Superior temporal gyrus (tissue), 1 donor: ENCODE results near the gene NCR3LG1.

Experiments
- DNase-seq: peaks from one replicate; pipeline ENCODE4 v3.0.0-alpha.2; 2016; ENCODE audit errors: extremely low spot score

Gene NCR3LG1

DNA sequence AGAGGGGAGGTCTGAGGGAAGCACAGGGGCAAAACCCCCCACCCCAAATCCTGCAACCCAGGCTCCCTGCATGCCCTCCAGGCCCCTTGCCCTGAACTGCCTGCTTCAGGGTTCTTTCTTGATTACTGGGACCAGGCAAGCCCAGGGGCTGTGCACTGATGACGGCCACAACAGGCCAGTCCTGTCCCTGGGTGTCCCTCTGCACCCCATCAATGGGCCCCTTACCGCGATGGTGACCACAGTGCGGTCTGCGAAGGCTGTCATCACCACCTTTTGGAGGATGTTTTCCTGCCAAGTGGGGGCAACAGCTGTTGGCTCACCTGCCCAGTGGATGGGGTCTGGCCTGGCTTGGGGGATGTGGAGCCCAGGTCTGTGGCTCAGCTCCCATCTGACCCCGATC lies 41.9 kb downstream of the NCR3LG1 start:
- no peak for DNase-seq

DNA sequence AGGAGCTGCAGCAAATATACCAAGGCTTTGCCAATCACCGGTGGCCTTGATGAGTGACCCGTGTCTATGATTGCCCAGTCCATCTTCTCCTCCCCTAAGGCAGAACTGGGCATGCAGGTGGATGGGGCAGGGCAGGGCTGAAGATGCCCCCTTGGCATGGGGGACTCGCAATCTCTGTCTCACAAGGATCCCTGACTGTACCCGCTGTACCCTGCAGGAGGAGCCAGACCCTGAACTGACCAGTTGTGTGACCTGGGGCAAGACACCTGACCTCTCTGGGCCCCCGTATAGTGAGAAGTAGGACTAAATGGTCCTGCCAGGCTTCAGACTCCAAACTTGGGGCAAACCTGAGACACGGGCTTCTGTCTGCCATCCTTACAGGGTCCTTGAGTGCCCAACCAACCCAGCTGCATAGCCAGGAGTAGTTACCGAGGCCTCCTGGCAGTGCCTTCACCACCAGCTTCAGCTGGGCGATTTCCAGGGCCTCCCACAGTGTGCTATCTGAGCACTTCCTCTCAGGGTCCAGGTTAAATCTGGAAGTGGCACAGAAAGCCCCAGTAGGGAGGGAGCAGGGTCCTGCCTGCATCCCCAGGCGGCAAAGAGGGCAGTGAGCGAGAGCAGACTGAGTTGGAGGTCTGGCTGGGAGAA lies 43.3 kb downstream of the NCR3LG1 start:
- no peak for DNase-seq

DNA sequence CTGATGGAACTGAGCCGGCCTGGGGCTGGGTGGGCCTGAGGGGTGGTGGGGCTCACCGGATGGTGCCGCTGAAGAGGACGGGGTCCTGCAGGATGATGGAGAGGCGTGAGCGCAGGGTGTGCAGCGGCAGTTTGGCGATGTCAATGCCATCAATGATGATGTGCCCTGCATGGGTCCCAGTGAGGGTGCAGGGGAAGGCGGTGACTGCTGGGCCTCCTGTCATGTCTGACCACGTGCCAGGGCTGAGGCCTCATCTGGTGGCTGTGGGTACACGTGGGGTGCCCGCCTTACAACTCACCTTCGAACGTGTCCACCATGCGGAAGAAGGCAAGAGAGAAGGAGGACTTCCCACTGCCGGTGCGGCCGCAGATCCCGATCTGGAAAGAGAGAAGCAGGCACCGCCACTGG lies 44.0 kb downstream of the NCR3LG1 start:
- DNase-seq, result no peak

DNA sequence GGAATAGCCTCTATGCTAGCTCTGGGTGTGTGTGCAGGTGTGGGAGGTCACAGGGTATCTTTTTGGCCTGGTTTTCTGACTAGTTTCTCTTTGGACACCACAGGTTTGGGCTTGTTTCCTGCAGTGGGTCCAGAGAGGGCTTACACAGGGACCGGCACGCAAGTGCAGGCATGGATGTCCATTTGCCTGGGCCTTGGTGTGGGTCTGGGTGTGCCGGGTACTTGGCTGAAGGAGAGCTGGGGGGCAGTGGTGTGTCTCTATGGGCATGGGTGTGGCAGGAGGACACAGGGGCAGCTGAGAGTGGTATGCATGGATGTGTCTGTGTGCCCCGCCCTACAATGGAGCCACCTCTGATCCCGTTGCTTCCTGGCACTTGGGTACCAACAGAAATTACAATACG lies 44.4 kb downstream of the NCR3LG1 start:
- DNase-seq, result no peak

DNA sequence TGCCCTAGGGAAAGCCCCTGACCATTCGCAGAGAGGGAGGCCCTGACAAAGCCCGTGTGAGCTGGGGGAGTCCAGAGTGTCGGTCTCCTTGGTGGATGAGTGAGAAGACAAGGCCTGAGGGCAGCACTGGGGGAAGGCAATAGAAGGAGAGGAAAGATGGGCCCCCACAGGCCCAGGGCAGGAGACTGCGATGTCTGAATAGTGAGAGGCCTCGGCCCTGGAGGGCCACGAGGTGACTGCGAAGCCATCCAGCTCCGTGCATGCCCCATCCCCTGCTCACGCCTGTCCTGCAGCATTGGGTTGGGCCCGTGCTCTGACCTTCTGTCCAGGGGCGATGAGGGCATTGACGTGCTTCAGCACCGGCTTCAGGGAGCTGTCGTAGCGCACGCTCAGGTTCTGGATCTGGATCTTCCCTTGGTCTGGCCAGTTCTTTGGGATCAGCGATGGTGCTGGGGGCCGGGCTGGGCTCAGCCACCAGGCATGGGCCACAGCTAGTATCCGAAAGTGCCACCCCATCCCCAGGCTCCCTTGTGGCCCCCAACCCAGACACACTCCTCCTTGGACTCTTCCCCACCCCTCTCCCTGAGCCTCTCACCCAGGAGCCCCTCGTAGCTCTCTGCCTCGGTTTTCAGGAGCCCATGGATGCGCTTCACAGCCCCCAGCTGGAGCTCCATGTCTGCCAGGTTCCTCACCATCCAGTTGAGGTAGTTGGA lies 45.2 kb downstream of the NCR3LG1 start:
- no peak for DNase-seq

DNA sequence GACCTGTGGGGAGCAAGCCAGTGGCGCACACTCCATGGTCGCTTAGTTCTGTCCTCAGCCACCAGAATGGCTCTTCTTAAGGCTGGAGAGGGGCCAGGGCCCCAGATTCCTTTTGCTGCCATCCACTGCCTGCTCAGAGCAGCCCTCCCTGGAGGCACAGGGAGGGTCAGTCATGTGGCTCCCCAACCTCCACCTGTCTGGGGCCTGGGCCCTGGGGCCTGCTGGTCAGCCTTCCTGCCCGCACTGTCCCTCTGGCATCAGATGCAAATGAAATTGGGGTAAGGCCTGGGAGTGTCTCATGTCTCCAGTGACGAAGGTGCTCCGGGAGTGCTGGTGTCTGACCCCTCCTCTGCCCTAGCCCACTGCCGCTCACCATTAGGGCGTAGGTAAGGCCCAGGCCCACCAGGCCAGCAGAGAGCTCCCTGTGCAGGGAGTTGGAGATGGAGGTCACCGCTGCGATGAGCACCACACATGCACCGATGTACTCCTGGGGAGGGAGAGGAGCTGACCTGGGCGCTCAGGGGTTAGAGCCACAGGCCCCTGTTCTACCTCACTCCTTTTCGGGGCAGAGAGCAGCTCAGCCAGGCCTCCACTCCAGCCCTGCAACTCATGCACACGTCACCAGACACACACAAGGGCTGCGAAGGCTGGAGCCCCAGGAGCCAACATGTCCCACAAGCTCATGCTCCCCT lies 45.9 kb downstream of the NCR3LG1 start:
- no peak for DNase-seq

DNA sequence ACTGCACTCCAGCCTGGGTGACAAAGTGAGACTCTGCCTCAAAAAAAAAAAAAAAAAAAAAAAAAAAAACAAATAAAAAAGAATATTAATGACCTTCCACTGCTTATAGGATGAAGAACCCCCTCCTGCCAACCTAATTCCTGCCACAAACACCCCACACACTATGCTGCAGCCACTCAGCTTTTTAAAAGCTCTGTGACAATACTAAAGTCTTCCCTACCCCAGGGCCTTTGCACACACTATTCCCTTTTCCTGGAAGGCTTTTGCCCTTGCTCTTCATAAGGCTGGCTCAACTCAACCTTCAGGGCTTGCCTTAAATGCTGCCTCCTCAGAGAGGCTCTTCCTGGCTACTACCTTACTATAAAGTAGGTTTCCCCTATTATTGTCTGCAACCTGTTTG lies 47.6 kb downstream of the NCR3LG1 start:
- no peak for DNase-seq

DNA sequence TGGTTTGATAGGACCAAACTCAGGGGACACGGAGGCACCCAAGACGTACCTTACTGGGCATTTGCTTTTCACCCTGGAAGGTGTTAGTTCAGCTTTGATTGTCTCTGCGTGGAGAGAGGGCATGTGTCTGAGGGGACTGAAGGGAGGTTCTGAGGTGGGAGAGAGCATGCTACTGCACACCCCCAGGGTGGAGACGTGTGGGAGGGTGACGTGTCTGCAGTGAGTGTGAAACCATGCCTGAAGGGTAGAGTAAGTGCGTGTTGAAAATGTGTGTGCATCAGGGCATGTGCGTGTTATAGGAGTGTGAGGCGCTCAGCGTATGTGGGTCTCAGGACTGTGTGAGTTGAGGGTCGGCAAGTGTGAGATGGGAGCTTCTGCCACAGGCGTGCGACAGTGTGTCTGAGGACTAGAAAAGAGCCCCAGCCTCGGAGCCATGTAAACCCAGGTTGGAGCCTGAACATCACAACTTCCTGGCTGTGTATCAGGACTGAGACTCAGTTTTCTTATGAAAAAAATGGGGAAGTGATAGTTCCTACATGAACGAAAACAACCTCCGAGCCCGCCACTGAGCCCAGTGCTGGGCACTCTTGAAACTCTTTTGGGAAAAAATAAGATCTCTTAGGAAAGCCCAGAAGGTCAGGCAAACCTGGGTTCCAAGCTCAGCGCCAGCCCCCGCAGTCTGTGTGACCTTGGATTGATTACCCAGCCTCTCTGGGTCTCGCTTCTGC lies 48.6 kb downstream of the NCR3LG1 start:
- DNase-seq, result no peak

DNA sequence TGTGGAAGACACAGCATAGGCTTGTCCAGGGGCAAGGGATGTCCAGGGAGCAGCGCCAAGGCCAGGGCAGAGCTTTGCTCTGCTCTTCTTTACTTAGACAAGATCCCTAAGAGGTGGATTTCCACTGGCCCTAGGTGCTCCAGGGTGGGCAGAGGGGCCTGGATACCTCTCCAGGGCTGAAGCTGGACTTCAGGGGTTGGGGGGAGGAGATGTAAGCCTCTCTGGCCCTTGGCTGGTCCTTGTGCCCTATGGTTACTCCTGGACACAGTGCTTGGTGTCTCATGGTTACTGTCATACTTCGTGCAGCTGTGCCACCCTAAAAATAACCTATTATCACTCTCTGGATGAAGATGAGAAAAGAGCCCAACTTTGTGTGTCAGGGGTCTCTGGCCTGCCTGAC lies 49.7 kb downstream of the NCR3LG1 start:
- no peak for DNase-seq

DNA sequence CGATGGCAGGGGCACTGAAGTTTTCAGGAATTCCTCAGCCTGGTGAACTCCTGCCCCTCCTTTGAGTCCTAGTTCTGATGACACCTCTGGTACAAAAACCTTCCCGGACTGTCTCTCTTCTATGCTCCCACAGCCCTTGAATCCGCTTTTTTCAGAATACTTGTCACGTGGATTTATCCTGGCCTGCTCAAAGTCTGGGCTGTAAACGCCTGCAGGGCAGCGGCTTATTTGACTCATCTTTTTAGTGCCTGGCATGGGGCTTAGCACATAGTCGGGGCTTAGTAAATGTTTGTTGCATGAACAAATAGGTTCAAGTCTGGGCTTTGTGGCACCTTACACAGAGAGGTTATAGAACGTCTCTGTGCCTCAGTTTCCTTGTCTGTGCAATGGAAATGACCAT lies 50.2 kb downstream of the NCR3LG1 start:
- no peak for DNase-seq

DNA sequence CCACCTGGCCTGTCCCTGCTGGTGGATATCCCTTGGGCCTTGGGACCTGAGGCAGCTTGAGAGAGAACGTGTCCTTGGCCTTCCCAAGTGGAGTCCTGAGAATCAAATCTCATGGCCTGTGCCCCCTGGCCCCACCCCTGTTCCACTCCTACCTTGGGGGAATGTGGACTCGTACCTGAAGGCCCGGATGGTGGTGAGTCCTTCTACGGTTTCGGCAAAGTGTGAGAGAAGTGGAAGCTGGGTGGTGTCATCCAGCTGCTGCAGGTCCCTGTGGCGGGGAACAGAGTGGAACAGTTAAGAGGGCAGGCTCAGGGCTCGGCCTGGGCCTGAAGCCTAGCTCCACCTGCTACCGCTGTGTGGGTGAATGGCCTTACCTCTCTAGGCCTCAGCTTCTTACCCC lies 50.9 kb downstream of the NCR3LG1 start:
- DNase-seq, result no peak

DNA sequence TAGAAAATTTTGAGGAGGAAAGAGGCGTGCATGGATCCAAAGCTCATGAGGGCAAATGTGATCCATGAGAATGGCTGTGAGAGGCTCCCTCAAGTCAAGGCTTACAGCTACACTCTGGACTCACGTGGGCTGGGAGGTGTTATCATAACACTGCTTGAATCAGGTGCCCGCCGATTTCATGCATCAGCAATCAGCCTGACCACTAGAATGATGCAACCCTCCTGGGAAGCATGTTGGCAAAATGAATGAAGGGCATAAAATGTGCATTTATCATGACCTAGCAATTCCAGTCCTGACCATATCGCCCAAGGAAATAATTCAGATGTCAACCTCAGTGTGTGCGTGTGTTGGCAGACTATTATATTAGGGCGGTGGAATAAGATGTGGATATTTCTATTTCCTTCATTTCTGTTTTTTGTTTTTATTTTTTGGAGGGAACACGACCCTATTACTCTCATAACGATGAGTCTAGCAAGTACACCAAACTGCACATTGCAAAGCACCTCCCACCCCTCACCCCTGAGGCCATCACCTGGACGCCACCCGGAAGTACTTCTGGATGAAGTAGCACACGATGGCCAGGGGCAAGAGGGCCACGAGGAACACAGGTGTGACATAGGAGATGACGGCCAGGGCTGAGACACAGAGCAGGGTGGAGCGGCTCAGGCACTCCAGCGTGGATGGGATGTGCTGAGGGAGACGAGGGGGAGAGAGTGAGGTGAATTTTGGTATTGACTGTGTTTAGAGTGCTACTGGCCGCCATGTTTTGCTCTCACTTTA lies 52.6 kb downstream of the NCR3LG1 start:
- DNase-seq, result no peak

DNA sequence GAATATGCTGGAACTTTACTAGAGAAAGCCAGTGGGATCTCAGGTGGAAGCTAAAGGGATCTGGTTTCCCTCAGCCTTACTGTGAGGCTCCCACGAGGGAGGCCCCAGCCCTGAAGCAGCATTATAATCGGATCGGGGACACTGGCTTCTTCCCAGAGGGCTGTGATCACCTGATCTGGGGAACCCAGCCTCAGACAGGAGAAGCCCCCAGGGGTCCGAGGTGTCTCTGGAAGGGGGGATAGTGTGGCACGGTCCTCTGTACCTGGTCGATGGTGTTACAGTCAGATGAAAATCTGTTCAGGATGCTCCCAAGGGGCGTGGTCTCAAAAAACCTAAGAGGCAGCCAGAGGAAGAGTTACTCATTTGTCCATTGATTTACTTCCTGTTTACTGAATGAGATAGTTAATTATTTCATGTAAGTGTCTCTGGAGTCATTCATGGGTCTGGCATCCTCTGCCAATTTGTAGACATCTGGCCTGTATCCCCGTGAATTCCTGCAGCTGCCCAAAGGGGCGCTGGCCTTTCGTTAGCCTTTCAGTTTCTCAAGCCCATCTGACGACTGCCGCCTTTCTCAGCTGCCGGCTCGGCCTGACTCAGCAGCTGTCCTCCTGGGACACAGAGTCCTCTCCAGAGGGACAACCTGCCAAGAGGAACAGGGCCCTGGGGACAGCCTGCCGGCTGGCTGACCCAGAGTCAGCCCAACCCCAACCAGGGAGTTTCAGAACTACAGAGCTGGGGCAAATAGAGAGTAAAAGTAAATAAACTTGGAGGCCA lies 53.8 kb downstream of the NCR3LG1 start:
- peak; percentile 58 for DNase-seq

DNA sequence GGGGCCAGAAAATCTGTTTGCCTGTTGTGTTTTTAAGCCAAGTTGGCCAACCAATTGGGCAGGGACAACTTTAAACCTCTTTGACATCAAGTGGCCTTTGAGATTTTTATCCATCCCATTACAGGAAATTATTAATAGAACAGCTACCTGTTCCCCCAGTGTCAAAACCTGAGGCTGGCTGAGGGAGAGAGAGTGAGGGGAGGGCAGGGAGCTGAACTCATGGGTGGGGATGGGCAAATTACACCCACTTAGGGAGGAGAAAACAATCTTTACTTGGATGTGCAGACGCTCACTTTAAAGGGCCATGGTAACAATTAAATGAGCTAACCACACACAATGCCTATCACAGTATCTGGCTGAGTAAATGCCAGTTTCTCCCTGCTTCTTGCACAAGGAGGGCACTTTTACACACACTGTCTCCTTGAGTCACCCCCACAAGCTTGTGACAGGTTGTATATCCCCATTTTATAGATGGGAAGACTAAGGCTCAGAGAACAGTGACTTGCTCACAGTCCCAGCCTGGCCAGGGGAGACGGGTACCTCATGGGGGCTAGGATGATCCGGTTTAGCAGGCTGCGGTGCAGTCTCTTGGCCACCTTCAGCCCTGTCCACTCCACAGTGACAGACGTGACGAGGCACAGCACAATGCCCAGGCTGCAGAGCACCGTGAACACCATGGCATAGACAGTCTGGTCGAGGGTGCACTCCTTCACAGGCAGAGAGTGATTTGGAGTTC lies 54.6 kb downstream of the NCR3LG1 start:
- no peak for DNase-seq

DNA sequence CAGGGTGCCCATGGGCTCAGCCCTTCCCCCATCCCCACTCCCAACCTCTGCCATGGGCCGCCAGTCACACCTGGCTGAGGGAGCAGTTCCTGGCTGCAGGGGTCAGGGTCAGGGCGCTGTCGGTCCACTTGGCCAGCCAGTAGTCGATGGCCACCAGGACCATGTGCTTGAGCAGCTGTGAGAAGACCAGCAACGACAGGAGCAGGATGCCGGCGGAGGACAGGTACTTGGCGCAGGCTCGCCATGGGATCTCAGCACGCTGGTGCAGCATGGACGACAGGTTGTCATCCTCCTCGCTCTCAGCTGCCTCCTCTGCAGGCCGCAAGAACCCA lies 55.2 kb downstream of the NCR3LG1 start:
- DNase-seq, result no peak

DNA sequence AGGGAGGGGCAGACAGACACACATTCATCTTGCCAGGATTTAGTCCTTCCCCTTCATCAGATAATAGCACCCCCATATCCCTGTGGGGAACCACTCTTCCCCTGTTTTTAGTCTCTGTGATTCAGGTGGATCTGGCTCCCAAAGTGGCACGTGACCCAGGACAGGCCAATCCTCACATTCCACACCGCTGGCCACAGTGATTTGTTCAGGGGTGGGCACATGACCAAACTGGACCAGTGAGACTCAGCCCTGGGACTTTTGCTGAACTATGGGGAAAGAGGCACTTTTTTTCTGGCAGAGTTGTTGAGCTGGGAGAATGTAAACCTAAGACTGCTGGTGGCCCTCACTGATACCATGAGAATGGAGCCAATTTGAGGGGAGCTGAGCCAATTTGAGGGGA lies 56.0 kb downstream of the NCR3LG1 start:
- DNase-seq, result no peak

DNA sequence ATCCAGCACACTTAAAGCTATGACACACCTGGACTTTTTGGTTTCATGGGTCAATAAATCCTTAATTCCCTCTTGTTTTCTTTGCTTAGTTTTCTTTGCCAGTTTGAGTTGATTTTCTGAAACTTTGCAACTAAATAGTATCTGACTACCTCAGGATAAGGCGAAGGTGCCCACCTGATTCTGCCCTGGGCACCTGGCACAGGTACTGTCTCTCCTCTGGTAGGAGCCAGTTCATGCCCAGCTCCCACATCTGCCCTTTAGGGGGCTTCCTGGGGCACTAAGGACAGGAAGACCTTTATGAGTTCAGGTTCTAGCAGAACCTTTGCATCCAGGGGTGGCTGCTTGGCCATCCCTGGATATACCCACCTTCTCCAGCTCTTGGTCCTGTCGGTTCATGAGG lies 56.4 kb downstream of the NCR3LG1 start:
- DNase-seq, result no peak

DNA sequence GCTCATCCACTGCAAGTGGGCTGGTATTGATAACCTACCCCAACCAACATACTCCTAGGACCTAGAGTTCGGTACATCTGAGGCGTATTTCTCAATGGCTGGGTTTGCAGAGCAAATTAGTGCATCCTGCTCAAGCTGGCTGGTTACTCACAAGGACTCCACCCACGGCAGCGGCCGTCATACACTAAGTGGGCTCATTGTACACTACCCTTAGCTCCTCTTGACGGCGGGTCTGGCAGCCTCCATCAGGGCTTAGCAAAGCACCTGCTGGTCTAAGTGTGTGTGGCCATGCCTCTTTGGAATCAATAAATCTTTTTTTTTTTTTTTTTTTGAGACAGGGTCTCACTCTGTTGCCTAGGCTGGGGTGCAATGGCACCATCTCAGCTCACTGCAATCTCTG lies 57.0 kb downstream of the NCR3LG1 start:
- no peak for DNase-seq

DNA sequence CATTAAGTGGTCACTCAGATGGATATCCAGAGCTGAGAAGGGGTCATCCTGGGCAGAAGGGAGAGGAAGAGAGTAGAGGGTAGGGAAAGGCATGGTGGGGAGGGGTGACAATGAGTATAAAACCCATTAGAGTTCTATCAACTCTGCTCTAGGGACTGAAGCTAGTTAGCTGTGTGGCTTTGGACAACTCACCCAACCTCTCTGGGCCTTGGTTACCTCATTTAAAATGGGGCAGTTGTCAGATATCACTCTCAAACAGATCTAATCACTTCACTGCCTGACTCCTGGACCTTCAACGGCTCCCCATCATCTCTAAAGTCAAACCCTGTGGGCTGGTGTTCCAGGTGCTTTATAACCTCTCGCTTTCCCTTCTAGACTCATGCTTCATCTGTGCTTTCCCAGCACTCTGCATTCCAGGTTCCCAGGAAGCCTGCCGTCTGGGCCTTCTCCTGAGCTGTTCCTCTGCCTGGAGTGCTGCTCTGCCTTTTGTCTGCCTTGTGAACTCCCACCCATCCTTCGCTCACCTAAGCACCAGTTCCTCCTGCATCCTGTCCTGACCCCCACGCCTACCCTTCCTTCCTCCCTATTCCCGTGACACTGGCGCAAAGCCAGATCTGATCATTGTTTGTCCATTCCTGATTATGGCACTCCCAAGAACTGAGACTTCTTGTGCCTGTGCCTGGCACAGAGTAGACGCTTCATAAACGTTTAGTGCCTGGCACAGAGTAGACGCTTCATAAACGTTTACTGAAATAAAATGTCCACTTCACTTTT lies 59.2 kb downstream of the NCR3LG1 start:
- DNase-seq, result no peak

DNA sequence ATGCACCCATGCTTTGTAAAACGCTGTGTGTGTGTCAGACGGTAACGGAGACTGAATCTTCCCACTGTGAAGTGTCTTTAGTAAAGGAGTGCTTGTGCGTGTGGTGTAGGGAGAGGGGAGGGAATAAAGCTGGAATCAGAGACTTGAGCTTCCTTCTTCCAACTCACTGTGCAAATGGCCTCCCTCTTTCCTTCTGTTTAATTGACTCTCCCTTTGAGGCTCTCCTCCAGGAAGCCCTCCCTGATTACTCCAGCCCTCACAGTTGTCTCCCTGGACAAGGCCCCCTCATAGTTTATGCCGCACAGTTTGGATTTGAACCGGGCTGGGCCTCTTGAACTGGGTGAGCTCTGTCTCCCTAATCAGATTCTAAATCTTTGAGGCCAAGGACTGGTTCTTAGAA lies 59.8 kb downstream of the NCR3LG1 start:
- no peak for DNase-seq
